CD14-positive monocyte (primary cell): ENCODE results near the gene CHTF8. TPM values are rescaled to one million over a fixed set of nuclear protein-coding genes. Genes with fewer than 3 reads are reported as not detected.

Experiments used
- DNase-seq, 3 donors: peaks; one replicate each; pipeline ENCODE4 v3.0.0-alpha.2; 2011 to 2022
- H2AFZ ChIP-seq: 2 replicates; pipeline ENCODE4 v1.6.0; 2012; ENCODE audit warnings: mild to moderate bottlenecking, low read depth, low read length, inconsistent platforms; ENCODE audit not compliant: insufficient read depth, poor library complexity, severe bottlenecking
- H3K27ac ChIP-seq, 2 donors: 1 replicate in 1 of 2; 2 replicates in 1 of 2; pipeline ENCODE4 v1.5.1; 2012 to 2013; ENCODE audit warnings: low read length in 2 of 2, control low read depth in 1 of 2, inconsistent platforms in 1 of 2, low read depth in 1 of 2, mild to moderate bottlenecking in 1 of 2
- H3K27me3 ChIP-seq, 2 donors: one replicate each; pipeline versions ENCODE4 v1.6.0 to v1.6.1; 2011 to 2013; ENCODE audit warnings: low read length in 2 of 2; ENCODE audit not compliant: control insufficient read depth in 2 of 2, insufficient read depth in 2 of 2
- H3K36me3 ChIP-seq, 2 donors: replicated peaks in 1 of 2; 1 replicate in 1 of 2; 2 replicates in 1 of 2; pipeline versions ENCODE4 v1.5.1 to v1.6.1; 2012 to 2013; ENCODE audit warnings: low read length in 2 of 2, control low read depth in 1 of 2, inconsistent platforms in 1 of 2, mild to moderate bottlenecking in 1 of 2; ENCODE audit not compliant: insufficient read depth in 2 of 2, control insufficient read depth in 1 of 2
- H3K4me1 ChIP-seq, 2 donors: 1 replicate in 1 of 2; 2 replicates in 1 of 2; pipeline versions ENCODE4 v1.5.1 to v1.6.1; 2012 to 2013; ENCODE audit warnings: low read length in 2 of 2, control low read depth in 1 of 2, inconsistent platforms in 1 of 2, mild to moderate bottlenecking in 1 of 2, moderate library complexity in 1 of 2; ENCODE audit not compliant: insufficient read depth in 2 of 2, control insufficient read depth in 1 of 2
- H3K4me2 ChIP-seq: replicated peaks from 2 replicates; pipeline ENCODE3; 2012; ENCODE audit warnings: low read length, moderate library complexity, mild to moderate bottlenecking; ENCODE audit not compliant: poor library complexity, severe bottlenecking; ENCODE audit errors: extremely low read depth
- H3K4me3 ChIP-seq, 3 experiments: fragments of 200-600 bp in 1 of 3; sonication (generic) in 1 of 3; replicated peaks in 1 of 3; 1 replicate in 2 of 3; 2 replicates in 1 of 3; pipeline ENCODE4 v1.5.1; 2011 to 2013; ENCODE audit warnings: low read length in 3 of 3, mild to moderate bottlenecking in 3 of 3, control low read depth in 2 of 3, low read depth in 2 of 3, inconsistent platforms in 1 of 3, moderate library complexity in 1 of 3
- H3K79me2 ChIP-seq: 2 replicates; pipeline ENCODE4 v1.6.0; 2012; ENCODE audit warnings: mild to moderate bottlenecking, control low read depth, inconsistent platforms, low read length, moderate library complexity; ENCODE audit not compliant: insufficient read depth
- H3K9ac ChIP-seq: 2 replicates; pipeline ENCODE4 v1.6.0; 2017; ENCODE audit warnings: low read length, mild to moderate bottlenecking; ENCODE audit not compliant: insufficient read depth, poor library complexity, severe bottlenecking
- H3K9me3 ChIP-seq, 2 donors: replicated peaks in 1 of 2; 1 replicate in 1 of 2; 2 replicates in 1 of 2; pipeline versions ENCODE4 v1.5.1 to v1.6.1; 2012 to 2013; ENCODE audit warnings: low read length in 2 of 2, control low read depth in 1 of 2; ENCODE audit not compliant: control insufficient read depth in 1 of 2, insufficient read depth in 1 of 2
- H4K20me1 ChIP-seq: 2 replicates; pipeline ENCODE4 v1.6.0; 2012; ENCODE audit warnings: mild to moderate bottlenecking, low read length, control low read depth, moderate library complexity; ENCODE audit not compliant: insufficient read depth
- H3K27ac Mint-ChIP-seq, 7 donors: one replicate each; pipeline ENCODE4 v1.8.0; 2020; ENCODE audit warnings: mild to moderate bottlenecking in 7 of 7, mixed read lengths in 7 of 7, moderate library complexity in 6 of 7, inconsistent platforms in 2 of 7
- H3K27me3 Mint-ChIP-seq, 3 donors: one replicate each; pipeline ENCODE4 v1.8.0; 2021 to 2022; ENCODE audit warnings: low read depth in 3 of 3, mild to moderate bottlenecking in 3 of 3, mixed read lengths in 3 of 3, moderate library complexity in 3 of 3, inconsistent platforms in 1 of 3
- H3K36me3 Mint-ChIP-seq, 2 donors: one replicate each; pipeline ENCODE4 v1.8.0; 2020; ENCODE audit warnings: mixed read lengths in 2 of 2, inconsistent platforms in 1 of 2, mild to moderate bottlenecking in 1 of 2
- H3K4me1 Mint-ChIP-seq: one replicate; pipeline ENCODE4 v1.8.0; 2020; ENCODE audit warnings: mild to moderate bottlenecking, mixed read lengths
- H3K4me3 Mint-ChIP-seq, 2 donors: one replicate each; pipeline ENCODE4 v1.8.0; 2020; ENCODE audit warnings: mild to moderate bottlenecking in 2 of 2, mixed read lengths in 2 of 2, moderate library complexity in 1 of 2
- H3K9me3 Mint-ChIP-seq, 7 donors: one replicate each; pipeline ENCODE4 v1.8.0; 2020 to 2022; ENCODE audit warnings: mixed read lengths in 7 of 7, mild to moderate bottlenecking in 6 of 7, moderate library complexity in 6 of 7, inconsistent platforms in 2 of 7
- CTCF ChIP-seq: fragments of 200-600 bp; IDR thresholded peaks from one replicate; pipeline ENCODE4 v1.8.0; 2022; ENCODE audit warnings: antibody characterized with exemption, mild to moderate bottlenecking
- WGBS: methylation state at CpG from one replicate; pipeline ENCODE4 v1.1.5; 2013; ENCODE audit warnings: missing lambda C conversion rate; ENCODE audit not compliant: insufficient coverage; 5-methylcytosine and 5-hydroxymethylcytosine counted together
- intact Hi-C, 2 donors: fragments of 100-400 bp; cut with micrococcal nuclease; formaldehyde crosslinking; loops; one replicate each; pipeline versions ENCODE4 v1.15.0 to v1.15.1; 2023
- polyA plus RNA-seq, 3 donors: library from polyadenylated mRNA; depleted of rRNA in 1 of 3; unstranded in 2 of 3; stranded (reverse) in 1 of 3; fragments of 300-500 nt in 2 of 3; fragments of >200 nt in 1 of 3; fragmentation: Illumina TruSeq in 2 of 3; gene quantifications; 1 replicate in 2 of 3; 2 replicates in 1 of 3; pipeline ENCODE4 v1.2.3, GENCODE V29; 2012 to 2021

The CHTF8 gene
- polyA plus RNA-seq, 3 donors: 45.9 to 172 (median 158) TPM

GRCh38 chr16:69084289-69084688 is 48.1 kb downstream of the CHTF8 start:
- no peak for TF ChIP-seq CTCF
- H3K79me2 ChIP-seq: no peaks in the 10 kb centered on the region
- Mint-ChIP-seq H3K36me3 (peaks cover 19 to 32% of the 10 kb centered on the region in 2 donors), H3K9me3 (peaks cover 0 to 5% (median 0%) of the 10 kb centered on the region in 7 donors), H3K4me1 (peaks cover 17% of the 10 kb centered on the region), H3K27ac (no peak overlapping the region), H3K27me3 (no peaks in the 10 kb centered on the region), H3K4me3 (no peak overlapping the region)
- no peak for DNase-seq
- no peak overlapping the region for H3K4me2 ChIP-seq
- 100% methylated on average over 2 of the region's 2 CpGs for WGBS
- H2AFZ ChIP-seq: no peak overlapping the region
- H3K9ac ChIP-seq: no peak overlapping the region
- H4K20me1 ChIP-seq: no peaks in the 10 kb centered on the region
- peaks cover 14 to 26% of the 10 kb centered on the region in 2 donors for H3K36me3 ChIP-seq
- intact Hi-C loops: no loop called here
- no peak overlapping the region for H3K27ac ChIP-seq
- no peaks in the 10 kb centered on the region for H3K9me3 ChIP-seq
- no peak overlapping the region for H3K4me3 ChIP-seq
- H3K4me1 ChIP-seq: peaks cover 2 to 4% of the 10 kb centered on the region in 2 donors
- H3K27me3 ChIP-seq: no peaks in the 10 kb centered on the region

GRCh38 chr16:69083306-69083941 is 49.0 kb downstream of the CHTF8 start:
- H3K79me2 ChIP-seq: no peaks in the 10 kb centered on the region
- Mint-ChIP-seq H3K4me3 (no peak overlapping the region), H3K4me1 (peaks cover 8% of the 10 kb centered on the region), H3K9me3 (peaks cover 0 to 5% (median 0%) of the 10 kb centered on the region in 7 donors), H3K36me3 (peaks cover 19 to 32% of the 10 kb centered on the region in 2 donors), H3K27me3 (no peaks in the 10 kb centered on the region), H3K27ac (no peak overlapping the region)
- 92% methylated on average over 12 of the region's 16 CpGs for WGBS
- TF ChIP-seq CTCF: no peak
- H3K27ac ChIP-seq: no peak overlapping the region
- no peak overlapping the region for H3K4me2 ChIP-seq
- DNase-seq: no peak
- no peak overlapping the region for H2AFZ ChIP-seq
- H4K20me1 ChIP-seq: no peaks in the 10 kb centered on the region
- H3K4me1 ChIP-seq: no peaks in the 10 kb centered on the region
- H3K4me3 ChIP-seq: no peak overlapping the region
- no peaks in the 10 kb centered on the region for H3K9me3 ChIP-seq
- peaks cover 14 to 26% of the 10 kb centered on the region in 2 donors for H3K36me3 ChIP-seq
- H3K9ac ChIP-seq: no peak overlapping the region
- H3K27me3 ChIP-seq: no peaks in the 10 kb centered on the region
- intact Hi-C loops: no loop called here
